ENCODE measurements around the gene SLC24A3.

GRCh38 chr20:19384940-19385339, 172.5 kb downstream of the SLC24A3 start:
- TF ChIP-seq CTCF (IDR thresholded peaks at IDR 0.05), result no peak
- no peak for TF ChIP-seq ZFX (IDR thresholded peaks at IDR 0.05; ENCODE audit: borderline replicate concordance)
